K562 (cell line): ENCODE results near the gene GPX6. TPM values are rescaled to one million over a fixed set of nuclear protein-coding genes. Genes with fewer than 3 reads are reported as not detected.

Experiments
- EHMT2 ChIP-seq: fragments of 450-650 bp; IDR thresholded peaks from 2 replicates; pipeline ENCODE4 v1.6.1; 2018; ENCODE audit warnings: antibody characterized with exemption
- FOXP1 ChIP-seq: sonication (generic); formaldehyde crosslinking; IDR thresholded peaks from 2 replicates; pipeline ENCODE4 v1.8.0; 2022; ENCODE audit warnings: mild to moderate bottlenecking, missing genetic modification reagents
- JUND ChIP-seq, 2 experiments: IDR thresholded peaks; 2 replicates in 1 of 2; 3 replicates in 1 of 2; pipeline ENCODE4 v1.6.1; 2011; ENCODE audit warnings: borderline replicate concordance in 2 of 2, low read depth in 2 of 2, low read length in 2 of 2, improper control_type of control experiment in 1 of 2, missing biosample characterization in 1 of 2, missing genetic modification characterization in 1 of 2, missing genetic modification reagents in 1 of 2
- PTBP1 ChIP-seq: fragments of 200-400 bp; formaldehyde crosslinking; IDR thresholded peaks from 2 replicates; pipeline ENCODE4 v1.6.1; 2017; ENCODE audit warnings: low read depth, low read length
- RFX7 ChIP-seq: fragments of 250-450 bp; sonication (Bioruptor Pico); IDR thresholded peaks from 2 replicates; pipeline ENCODE4 v1.5.1; 2021; ENCODE audit warnings: mild to moderate bottlenecking
- SRSF1 ChIP-seq: fragments of 200-400 bp; formaldehyde crosslinking; IDR thresholded peaks from 2 replicates; pipeline ENCODE4 v1.6.1; 2017; ENCODE audit warnings: mild to moderate bottlenecking, low read depth, low read length, moderate library complexity
- TCF3 ChIP-seq: sonication (generic); formaldehyde crosslinking; IDR thresholded peaks from 2 replicates; pipeline ENCODE4 v1.4.0; 2020; ENCODE audit warnings: mild to moderate bottlenecking, missing genetic modification reagents
- polyA plus RNA-seq, 8 experiments: library from polyadenylated mRNA; depleted of rRNA in 4 of 8; stranded (reverse) in 5 of 8; unstranded in 3 of 8; fragments of >200 nt; fragmentation: Nextera tagmentation in 2 of 8; fragmentation: Illumina TruSeq in 1 of 8; extraction: Ambion mirVana in 2 of 8; extraction: Trizol in 1 of 8; gene quantifications; 2 replicates each; pipeline versions ENCODE4 v1.2.1 to v1.2.3, GENCODE V29; 2011 to 2014; ENCODE audit warnings: inconsistent platforms in 1 of 8, missing spikeins in 1 of 8
- total RNA-seq, 7 experiments: library from RNA; depleted of rRNA in 6 of 7; stranded (reverse); fragments of >200 nt in 6 of 7; fragmentation: Illumina TruSeq in 2 of 7; extraction: Trizol in 2 of 7; gene quantifications; 2 replicates each; pipeline versions ENCODE4 v1.2.1 to v1.2.3, GENCODE V29; 2011 to 2021; ENCODE audit warnings: low replicate concordance in 1 of 7
- TF ChIP-seq, protein P1 (sequence below): sonication (generic); formaldehyde crosslinking; IDR thresholded peaks from 2 replicates; pipeline ENCODE4 v1.8.1; 2023; ENCODE audit warnings: mild to moderate bottlenecking, missing genetic modification reagents
- TF ChIP-seq, protein P2 (sequence below): fragments of 450-650 bp; formaldehyde crosslinking; IDR thresholded peaks from 2 replicates; pipeline ENCODE4 v1.4.0; 2022; ENCODE audit warnings: missing genetic modification characterization
- TF ChIP-seq, protein P3 (sequence below), 2 experiments: fragments of 450-650 bp; formaldehyde crosslinking in 1 of 2; IDR thresholded peaks; 2 replicates each; pipeline versions ENCODE4 v1.4.0 to v1.6.1; 2014 to 2020; ENCODE audit warnings: mild to moderate bottlenecking in 2 of 2, borderline replicate concordance in 1 of 2, low read depth in 1 of 2
- TF ChIP-seq, protein P4 (sequence below), 3 experiments: IDR thresholded peaks in 2 of 3; conservative IDR thresholded peaks in 1 of 3; 2 replicates each; pipeline ENCODE4 v1.5.1; 2011 to 2012; ENCODE audit warnings: low read length in 3 of 3, mild to moderate bottlenecking in 3 of 3, control low read depth in 2 of 3, improper control_type of control experiment in 1 of 3, inconsistent platforms in 1 of 3, low read depth in 1 of 3, mixed read lengths in 1 of 3, moderate library complexity in 1 of 3; ENCODE audit not compliant: insufficient read depth in 2 of 3

Gene GPX6
- total and polyA plus RNA-seq, 9 of the 15 experiments (the other 6 are each of a cell fraction or from before 2014, with no cell fraction given), result not detected

DNA sequence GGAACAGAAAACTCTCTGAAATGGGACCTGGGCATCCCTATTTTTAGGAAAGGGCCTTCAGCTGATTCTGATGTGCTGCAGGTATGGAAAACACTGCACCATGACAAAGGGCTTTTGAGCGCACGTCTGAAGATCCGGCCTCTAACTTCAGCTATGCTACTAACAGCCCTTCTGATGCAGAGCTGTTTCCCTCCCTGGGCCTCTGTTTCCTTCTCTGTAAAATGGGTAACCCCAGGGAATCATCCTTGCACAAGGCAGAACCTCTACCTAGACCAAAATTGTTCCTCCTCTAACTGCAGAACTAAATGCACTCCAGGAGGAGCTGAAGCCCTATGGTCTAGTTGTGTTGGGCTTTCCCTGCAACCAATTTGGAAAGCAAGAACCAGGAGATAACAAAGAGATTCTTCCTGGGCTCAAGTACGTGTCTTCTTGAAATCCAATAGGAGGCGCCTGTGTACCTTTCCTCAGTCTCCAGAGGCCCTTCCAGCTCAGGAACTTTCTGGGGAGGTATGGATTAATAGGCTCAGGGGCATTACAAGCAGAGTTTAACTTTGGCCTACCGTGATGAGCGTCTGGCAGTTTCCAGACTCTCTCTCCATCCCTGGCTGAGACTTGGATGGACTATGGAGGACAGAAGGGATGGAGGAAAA lies 16.0 kb upstream of the GPX6 start (continued):
- TF ChIP-seq, protein P1, sequence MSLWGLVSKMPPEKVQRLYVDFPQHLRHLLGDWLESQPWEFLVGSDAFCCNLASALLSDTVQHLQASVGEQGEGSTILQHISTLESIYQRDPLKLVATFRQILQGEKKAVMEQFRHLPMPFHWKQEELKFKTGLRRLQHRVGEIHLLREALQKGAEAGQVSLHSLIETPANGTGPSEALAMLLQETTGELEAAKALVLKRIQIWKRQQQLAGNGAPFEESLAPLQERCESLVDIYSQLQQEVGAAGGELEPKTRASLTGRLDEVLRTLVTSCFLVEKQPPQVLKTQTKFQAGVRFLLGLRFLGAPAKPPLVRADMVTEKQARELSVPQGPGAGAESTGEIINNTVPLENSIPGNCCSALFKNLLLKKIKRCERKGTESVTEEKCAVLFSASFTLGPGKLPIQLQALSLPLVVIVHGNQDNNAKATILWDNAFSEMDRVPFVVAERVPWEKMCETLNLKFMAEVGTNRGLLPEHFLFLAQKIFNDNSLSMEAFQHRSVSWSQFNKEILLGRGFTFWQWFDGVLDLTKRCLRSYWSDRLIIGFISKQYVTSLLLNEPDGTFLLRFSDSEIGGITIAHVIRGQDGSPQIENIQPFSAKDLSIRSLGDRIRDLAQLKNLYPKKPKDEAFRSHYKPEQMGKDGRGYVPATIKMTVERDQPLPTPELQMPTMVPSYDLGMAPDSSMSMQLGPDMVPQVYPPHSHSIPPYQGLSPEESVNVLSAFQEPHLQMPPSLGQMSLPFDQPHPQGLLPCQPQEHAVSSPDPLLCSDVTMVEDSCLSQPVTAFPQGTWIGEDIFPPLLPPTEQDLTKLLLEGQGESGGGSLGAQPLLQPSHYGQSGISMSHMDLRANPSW (CRISPR knock-in tag), result peak; percentile 74; the same call in 1 of the 2 replicates
- TF ChIP-seq RFX7 (CRISPR knock-in tag) (no peak), SRSF1 (no peak), FOXP1 (CRISPR knock-in tag) (no peak), TCF3 (0 out of 2 replicates have a peak, but pooled peaks have one; percentile 29), EHMT2 (0 out of 2 replicates have a peak, but pooled peaks have one; percentile 20), JUND (IDR thresholded peaks at IDR 0.05; ENCODE audit: borderline replicate concordance, low read depth, low read length) (peak; percentile 5; the same call in 1 of the 2 replicates), JUND (tag; IDR thresholded peaks at IDR 0.05; ENCODE audit: borderline replicate concordance, low read depth, low read length) (peak; percentile 36; the same call in 1 of the 3 replicates), PTBP1 (no peak)
- TF ChIP-seq, protein P2, sequence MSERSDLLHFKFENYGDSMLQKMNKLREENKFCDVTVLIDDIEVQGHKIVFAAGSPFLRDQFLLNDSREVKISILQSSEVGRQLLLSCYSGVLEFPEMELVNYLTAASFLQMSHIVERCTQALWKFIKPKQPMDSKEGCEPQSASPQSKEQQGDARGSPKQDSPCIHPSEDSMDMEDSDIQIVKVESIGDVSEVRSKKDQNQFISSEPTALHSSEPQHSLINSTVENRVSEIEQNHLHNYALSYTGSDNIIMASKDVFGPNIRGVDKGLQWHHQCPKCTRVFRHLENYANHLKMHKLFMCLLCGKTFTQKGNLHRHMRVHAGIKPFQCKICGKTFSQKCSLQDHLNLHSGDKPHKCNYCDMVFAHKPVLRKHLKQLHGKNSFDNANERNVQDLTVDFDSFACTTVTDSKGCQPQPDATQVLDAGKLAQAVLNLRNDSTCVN (CRISPR knock-in tag), result no peak
- TF ChIP-seq, protein P3, sequence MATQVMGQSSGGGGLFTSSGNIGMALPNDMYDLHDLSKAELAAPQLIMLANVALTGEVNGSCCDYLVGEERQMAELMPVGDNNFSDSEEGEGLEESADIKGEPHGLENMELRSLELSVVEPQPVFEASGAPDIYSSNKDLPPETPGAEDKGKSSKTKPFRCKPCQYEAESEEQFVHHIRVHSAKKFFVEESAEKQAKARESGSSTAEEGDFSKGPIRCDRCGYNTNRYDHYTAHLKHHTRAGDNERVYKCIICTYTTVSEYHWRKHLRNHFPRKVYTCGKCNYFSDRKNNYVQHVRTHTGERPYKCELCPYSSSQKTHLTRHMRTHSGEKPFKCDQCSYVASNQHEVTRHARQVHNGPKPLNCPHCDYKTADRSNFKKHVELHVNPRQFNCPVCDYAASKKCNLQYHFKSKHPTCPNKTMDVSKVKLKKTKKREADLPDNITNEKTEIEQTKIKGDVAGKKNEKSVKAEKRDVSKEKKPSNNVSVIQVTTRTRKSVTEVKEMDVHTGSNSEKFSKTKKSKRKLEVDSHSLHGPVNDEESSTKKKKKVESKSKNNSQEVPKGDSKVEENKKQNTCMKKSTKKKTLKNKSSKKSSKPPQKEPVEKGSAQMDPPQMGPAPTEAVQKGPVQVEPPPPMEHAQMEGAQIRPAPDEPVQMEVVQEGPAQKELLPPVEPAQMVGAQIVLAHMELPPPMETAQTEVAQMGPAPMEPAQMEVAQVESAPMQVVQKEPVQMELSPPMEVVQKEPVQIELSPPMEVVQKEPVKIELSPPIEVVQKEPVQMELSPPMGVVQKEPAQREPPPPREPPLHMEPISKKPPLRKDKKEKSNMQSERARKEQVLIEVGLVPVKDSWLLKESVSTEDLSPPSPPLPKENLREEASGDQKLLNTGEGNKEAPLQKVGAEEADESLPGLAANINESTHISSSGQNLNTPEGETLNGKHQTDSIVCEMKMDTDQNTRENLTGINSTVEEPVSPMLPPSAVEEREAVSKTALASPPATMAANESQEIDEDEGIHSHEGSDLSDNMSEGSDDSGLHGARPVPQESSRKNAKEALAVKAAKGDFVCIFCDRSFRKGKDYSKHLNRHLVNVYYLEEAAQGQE (IDR thresholded peaks at IDR 0.05; ENCODE audit: borderline replicate concordance), result peak; percentile 86; the same call in 1 of the 2 replicates
- TF ChIP-seq, protein P3 (CRISPR knock-in tag; IDR thresholded peaks at IDR 0.05; ENCODE audit: low read depth), result no peak
- TF ChIP-seq, protein P4, sequence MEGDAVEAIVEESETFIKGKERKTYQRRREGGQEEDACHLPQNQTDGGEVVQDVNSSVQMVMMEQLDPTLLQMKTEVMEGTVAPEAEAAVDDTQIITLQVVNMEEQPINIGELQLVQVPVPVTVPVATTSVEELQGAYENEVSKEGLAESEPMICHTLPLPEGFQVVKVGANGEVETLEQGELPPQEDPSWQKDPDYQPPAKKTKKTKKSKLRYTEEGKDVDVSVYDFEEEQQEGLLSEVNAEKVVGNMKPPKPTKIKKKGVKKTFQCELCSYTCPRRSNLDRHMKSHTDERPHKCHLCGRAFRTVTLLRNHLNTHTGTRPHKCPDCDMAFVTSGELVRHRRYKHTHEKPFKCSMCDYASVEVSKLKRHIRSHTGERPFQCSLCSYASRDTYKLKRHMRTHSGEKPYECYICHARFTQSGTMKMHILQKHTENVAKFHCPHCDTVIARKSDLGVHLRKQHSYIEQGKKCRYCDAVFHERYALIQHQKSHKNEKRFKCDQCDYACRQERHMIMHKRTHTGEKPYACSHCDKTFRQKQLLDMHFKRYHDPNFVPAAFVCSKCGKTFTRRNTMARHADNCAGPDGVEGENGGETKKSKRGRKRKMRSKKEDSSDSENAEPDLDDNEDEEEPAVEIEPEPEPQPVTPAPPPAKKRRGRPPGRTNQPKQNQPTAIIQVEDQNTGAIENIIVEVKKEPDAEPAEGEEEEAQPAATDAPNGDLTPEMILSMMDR (IDR thresholded peaks at IDR 0.05 in 2 of 3, conservative IDR thresholded peaks at IDR 0.05 in 1 of 3; ENCODE audit: insufficient read depth in 2 of 3, low read depth in 1 of 3, low read length in 3 of 3), result peak; percentile 60 to 80 (median 75)
